ENCODE results near the gene EIF2B2. TPM values are rescaled to one million over a fixed set of nuclear protein-coding genes. Genes with fewer than 3 reads are reported as not detected.

EIF2B2 gene
- total RNA-seq, 4 donors from 2014 or later = 37.0 to 45.6 (median 37.9) TPM

- DNase-seq (ENCODE audit: low spot score in 2 of 2) = no peak
- H3K4me3 ChIP-seq (ENCODE audit: low read depth, poor library complexity, severe bottlenecking) = no peak overlapping the region
- WGBS, 2 donors = 20 to 30% methylated on average over 2 of the region's 2 CpGs
- intact Hi-C loops (cut with DNase I; ENCODE audit: low total_unique reads) = no loop called here
- TF ChIP-seq CTCF (IDR thresholded peaks at IDR 0.05) (no peak), POLR2A (IDR thresholded peaks at IDR 0.05) (no peak)
Observed at GRCh38 chr14:75044322-75044721, 41.6 kb downstream of the EIF2B2 start.

GRCh38 chr14:75044752-75045151 lies 42.0 kb downstream of the EIF2B2 start:
- no peak for DNase-seq (ENCODE audit: low spot score in 2 of 2)
- TF ChIP-seq CTCF (IDR thresholded peaks at IDR 0.05) (no peak), POLR2A (IDR thresholded peaks at IDR 0.05) (no peak)
- no peak overlapping the region for H3K4me3 ChIP-seq (ENCODE audit: low read depth, poor library complexity, severe bottlenecking)
- intact Hi-C loops (cut with DNase I; ENCODE audit: low total_unique reads) = no loop called here
- WGBS, 2 donors = 65 to 68% methylated on average over 8 of the region's 8 CpGs

GRCh38 chr14:75046275-75046674 lies 43.6 kb downstream of the EIF2B2 start:
- 95 to 97% methylated on average over 5 of the region's 5 CpGs for WGBS, 2 donors
- H3K4me3 ChIP-seq (ENCODE audit: low read depth, poor library complexity, severe bottlenecking) = no peak overlapping the region
- intact Hi-C loops (cut with DNase I; ENCODE audit: low total_unique reads) = no loop called here
- DNase-seq (ENCODE audit: low spot score in 2 of 2) = no peak
- TF ChIP-seq CTCF (IDR thresholded peaks at IDR 0.05) (no peak), POLR2A (IDR thresholded peaks at IDR 0.05) (no peak)

GRCh38 chr14:75046899-75047298 lies 44.2 kb downstream of the EIF2B2 start:
- no peak for DNase-seq (ENCODE audit: low spot score in 2 of 2)
- WGBS, 2 donors = 92 to 93% methylated on average over 3 of the region's 3 CpGs
- no peak overlapping the region for H3K4me3 ChIP-seq (ENCODE audit: low read depth, poor library complexity, severe bottlenecking)
- intact Hi-C loops (cut with DNase I; ENCODE audit: low total_unique reads) = no loop called here
- no peak for TF ChIP-seq POLR2A (IDR thresholded peaks at IDR 0.05)
- no peak for TF ChIP-seq CTCF (IDR thresholded peaks at IDR 0.05)

- no peak overlapping the region for H3K4me3 ChIP-seq (ENCODE audit: low read depth, poor library complexity, severe bottlenecking)
- DNase-seq (ENCODE audit: low spot score in 2 of 2) = no peak
- 80 to 85% methylated on average over 4 of the region's 4 CpGs for WGBS, 2 donors
- intact Hi-C loops (cut with DNase I; ENCODE audit: low total_unique reads) = no loop called here
- no peak for TF ChIP-seq CTCF (IDR thresholded peaks at IDR 0.05)
- TF ChIP-seq POLR2A (IDR thresholded peaks at IDR 0.05) = no peak
Observed at GRCh38 chr14:75047506-75047905, 44.8 kb downstream of the EIF2B2 start.

GRCh38 chr14:75048101-75048500 lies 45.4 kb downstream of the EIF2B2 start:
- no peak for TF ChIP-seq CTCF (IDR thresholded peaks at IDR 0.05)
- no peak overlapping the region for H3K4me3 ChIP-seq (ENCODE audit: low read depth, poor library complexity, severe bottlenecking)
- intact Hi-C loops (cut with DNase I; ENCODE audit: low total_unique reads) = no loop called here
- no peak for DNase-seq (ENCODE audit: low spot score in 2 of 2)
- WGBS, 2 donors = 67 to 73% methylated on average over 2 of the region's 2 CpGs

All from lower leg skin (tissue), 4 donors.